Measurements from ENCODE around the gene NLGN4X. TPM values are rescaled to one million over a fixed set of nuclear protein-coding genes. Genes with fewer than 3 reads are reported as not detected.

Gene NLGN4X
- total RNA-seq, 4 donors from 2014 or later = 0.45 to 3.2 (median 0.86) TPM

- intact Hi-C loops (cut with DNase I) = no loop called here
- Histone ChIP-seq H3K27ac (no peak overlapping the region), H3K9me3 (no peaks in the 10 kb centered on the region), H3K36me3 (no peaks in the 10 kb centered on the region), H3K4me3 (replicated peaks in 1 of 3) (no peak overlapping the region), H3K27me3 (no peaks in the 10 kb centered on the region), H3K4me1 (no peaks in the 10 kb centered on the region)
- 63 to 67% methylated on average over 2 of the region's 2 CpGs for WGBS, 2 donors
- TF ChIP-seq POLR2A (IDR thresholded peaks at IDR 0.05) (no peak), CTCF (IDR thresholded peaks at IDR 0.05) (no peak)
- no peak for DNase-seq
Observed at GRCh38 chrX:5852941-5853340, 375.7 kb downstream of the NLGN4X start.

GRCh38 chrX:5842601-5843000, 386.1 kb downstream of the NLGN4X start:
- H3K27me3 ChIP-seq = no peaks in the 10 kb centered on the region
- H3K27ac ChIP-seq = no peak overlapping the region
- no peak overlapping the region for H3K4me3 ChIP-seq (replicated peaks in 1 of 3)
- no peaks in the 10 kb centered on the region for H3K36me3 ChIP-seq
- no peak for DNase-seq
- TF ChIP-seq POLR2A (IDR thresholded peaks at IDR 0.05) = no peak
- TF ChIP-seq CTCF (IDR thresholded peaks at IDR 0.05) = no peak
- H3K9me3 ChIP-seq = no peaks in the 10 kb centered on the region
- WGBS, 2 donors = 79 to 85% methylated on average over 2 of the region's 2 CpGs
- no peaks in the 10 kb centered on the region for H3K4me1 ChIP-seq
- intact Hi-C loops (cut with DNase I) = no loop called here

Small RNA genes lying within 50 kb of the gene (small RNA-seq; reads per million reads assigned to genes)
- not detected for gene RF00322
